Mesenchymal stem cell (in vitro differentiated cells and primary cell): ENCODE results near the gene TEAD1.

Experiments
- DNase-seq: peaks from one replicate; pipeline ENCODE4 v3.0.0-alpha.2; 2013
- H2AFZ ChIP-seq: one replicate; pipeline ENCODE4 v1.6.1; 2013; ENCODE audit warnings: low read depth, mild to moderate bottlenecking, control low read depth, inconsistent platforms, low read length, moderate library complexity
- H2AK5ac ChIP-seq: 2 replicates; pipeline ENCODE4 v1.6.1; 2013; ENCODE audit warnings: low read length, moderate library complexity, mild to moderate bottlenecking, inconsistent platforms; ENCODE audit not compliant: severe bottlenecking
- H2BK120ac ChIP-seq: one replicate; pipeline ENCODE4 v1.6.1; 2013; ENCODE audit warnings: low read depth, mild to moderate bottlenecking, inconsistent platforms, low read length, moderate library complexity
- H2BK12ac ChIP-seq, 2 experiments: one replicate each; pipeline ENCODE4 v1.6.1; 2013; ENCODE audit warnings: inconsistent platforms in 2 of 2, low read length in 2 of 2, mild to moderate bottlenecking in 2 of 2, moderate library complexity in 2 of 2, control low read depth in 1 of 2
- H2BK15ac ChIP-seq: one replicate; pipeline ENCODE4 v1.6.1; 2013; ENCODE audit warnings: mild to moderate bottlenecking, low read depth, inconsistent platforms; ENCODE audit not compliant: poor library complexity, severe bottlenecking
- H2BK5ac ChIP-seq: 2 replicates; pipeline ENCODE4 v1.6.1; 2013; ENCODE audit warnings: low read depth, mild to moderate bottlenecking, low read length, control low read depth, inconsistent platforms; ENCODE audit not compliant: poor library complexity, severe bottlenecking
- H3K14ac ChIP-seq, 2 experiments: one replicate each; pipeline ENCODE4 v1.6.1; 2013; ENCODE audit warnings: inconsistent platforms in 2 of 2, low read length in 2 of 2, control low read depth in 1 of 2, mild to moderate bottlenecking in 1 of 2, moderate library complexity in 1 of 2
- H3K18ac ChIP-seq, 2 experiments: one replicate each; pipeline ENCODE4 v1.6.1; 2013; ENCODE audit warnings: inconsistent platforms in 2 of 2, low read length in 2 of 2, control low read depth in 1 of 2, low read depth in 1 of 2, mild to moderate bottlenecking in 1 of 2
- H3K23ac ChIP-seq, 2 experiments: one replicate each; pipeline ENCODE4 v1.6.1; 2013; ENCODE audit warnings: inconsistent platforms in 2 of 2, low read length in 2 of 2, mild to moderate bottlenecking in 2 of 2, moderate library complexity in 2 of 2, control low read depth in 1 of 2
- H3K27ac ChIP-seq: 2 replicates; pipeline ENCODE4 v1.5.1; 2013; ENCODE audit warnings: mild to moderate bottlenecking, moderate library complexity, low read length, control low read depth, inconsistent platforms; ENCODE audit not compliant: poor library complexity, severe bottlenecking
- H3K27me3 ChIP-seq, 2 experiments: 2 replicates each; pipeline versions ENCODE4 v1.6.1 to v1.7.0; 2013; ENCODE audit warnings: low read length in 2 of 2, mild to moderate bottlenecking in 2 of 2, moderate library complexity in 2 of 2, control low read depth in 1 of 2, inconsistent platforms in 1 of 2; ENCODE audit not compliant: control insufficient read depth in 1 of 2, insufficient read depth in 1 of 2
- H3K36me3 ChIP-seq, 2 experiments: 2 replicates each; pipeline versions ENCODE4 v1.6.1 to v1.7.0; 2013; ENCODE audit warnings: low read length in 2 of 2, control low read depth in 1 of 2, inconsistent platforms in 1 of 2, low read depth in 1 of 2, mild to moderate bottlenecking in 1 of 2; ENCODE audit not compliant: insufficient read depth in 2 of 2, control insufficient read depth in 1 of 2
- H3K4ac ChIP-seq, 2 experiments: one replicate each; pipeline ENCODE4 v1.6.1; 2013; ENCODE audit warnings: inconsistent platforms in 2 of 2, low read length in 2 of 2, mild to moderate bottlenecking in 2 of 2, moderate library complexity in 2 of 2, control low read depth in 1 of 2, low read depth in 1 of 2
- H3K4me1 ChIP-seq: 2 replicates; pipeline ENCODE4 v1.6.1; 2013; ENCODE audit warnings: low read depth, low read length, control low read depth; ENCODE audit not compliant: control insufficient read depth, insufficient read depth
- H3K4me2 ChIP-seq: 2 replicates; pipeline ENCODE4 v1.6.1; 2013; ENCODE audit warnings: low read length, mild to moderate bottlenecking, inconsistent platforms; ENCODE audit not compliant: poor library complexity, severe bottlenecking
- H3K4me3 ChIP-seq, 2 experiments: 2 replicates each; pipeline versions ENCODE4 v1.5.1 to v1.7.0; 2013; ENCODE audit warnings: low read length in 2 of 2, mild to moderate bottlenecking in 2 of 2, control low read depth in 1 of 2, low read depth in 1 of 2; ENCODE audit not compliant: insufficient read depth in 1 of 2
- H3K79me1 ChIP-seq: replicated peaks from 2 replicates; pipeline ENCODE4 v1.6.1; 2013; ENCODE audit warnings: mild to moderate bottlenecking, control low read depth, low read length, inconsistent platforms; ENCODE audit not compliant: poor library complexity, severe bottlenecking
- H3K9ac ChIP-seq: 2 replicates; pipeline ENCODE4 v1.7.0; 2013; ENCODE audit warnings: mild to moderate bottlenecking, low read length, moderate library complexity
- H3K9me3 ChIP-seq: 2 replicates; pipeline ENCODE4 v1.7.0; 2013; ENCODE audit warnings: mild to moderate bottlenecking, low read length; ENCODE audit not compliant: control insufficient read depth
- H4K8ac ChIP-seq: one replicate; pipeline ENCODE4 v1.6.1; 2013; ENCODE audit warnings: inconsistent platforms, mild to moderate bottlenecking, low read length, moderate library complexity
- H4K91ac ChIP-seq: one replicate; pipeline ENCODE4 v1.6.1; 2013; ENCODE audit warnings: mild to moderate bottlenecking, low read length, inconsistent platforms
- WGBS: methylation state at CpG from one replicate; pipeline ENCODE4 v1.1.7; 2013; ENCODE audit warnings: mixed read lengths; 5-methylcytosine and 5-hydroxymethylcytosine counted together

Gene TEAD1

GRCh38 chr11:12664385-12664784 lies 9.8 kb upstream of the TEAD1 start:
- no peak overlapping the region for H2BK15ac ChIP-seq
- no peaks in the 10 kb centered on the region for H3K9me3 ChIP-seq
- DNase-seq = no peak
- no peak overlapping the region for H3K27ac ChIP-seq
- WGBS = 59% methylated on average over 1 of the region's 1 CpG
- no peak overlapping the region for H2BK120ac ChIP-seq
- H3K4me2 ChIP-seq = no peak overlapping the region
- H3K23ac ChIP-seq = no peak overlapping the region
- H2AFZ ChIP-seq = no peak overlapping the region
- H3K4ac ChIP-seq = no peak overlapping the region
- H3K14ac ChIP-seq = no peak overlapping the region
- no peaks in the 10 kb centered on the region for H3K36me3 ChIP-seq
- H3K9ac ChIP-seq = no peak overlapping the region
- H4K91ac ChIP-seq = no peak overlapping the region
- H4K8ac ChIP-seq = no peak overlapping the region
- H3K79me1 ChIP-seq = no peaks in the 10 kb centered on the region
- H3K27me3 ChIP-seq = peaks cover 0 to 4% of the 10 kb centered on the region in 2 experiments
- no peak overlapping the region for H3K4me3 ChIP-seq
- no peak overlapping the region for H2BK12ac ChIP-seq
- no peak overlapping the region for H2AK5ac ChIP-seq
- H2BK5ac ChIP-seq = no peak overlapping the region
- H3K4me1 ChIP-seq = no peaks in the 10 kb centered on the region
- H3K18ac ChIP-seq = no peak overlapping the region

DNA sequence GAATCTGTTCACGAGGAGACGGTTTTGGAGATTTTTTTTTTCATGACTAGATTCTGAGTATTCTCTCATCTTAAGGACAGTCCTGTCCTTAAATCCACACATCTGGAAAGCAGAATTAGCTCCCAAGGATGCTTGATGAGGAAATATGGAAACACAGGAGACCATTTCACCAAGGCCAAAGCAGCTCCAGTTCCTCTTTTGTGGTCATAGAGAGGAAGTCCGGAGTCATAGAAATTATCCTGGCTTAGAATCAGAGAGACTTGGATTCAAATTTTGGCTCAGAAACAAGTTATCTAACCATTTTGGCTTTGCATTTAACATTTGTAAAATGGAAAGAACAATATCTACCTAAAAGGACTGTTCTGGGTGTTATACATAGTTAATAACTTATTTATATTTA lies 7.3 kb upstream of the TEAD1 start:
- H2BK15ac ChIP-seq = no peak overlapping the region
- H2BK5ac ChIP-seq = no peak overlapping the region
- H2AFZ ChIP-seq = no peak overlapping the region
- H3K14ac ChIP-seq = no peak overlapping the region
- H3K9ac ChIP-seq = no peak overlapping the region
- peaks cover 0 to 4% of the 10 kb centered on the region in 2 experiments for H3K27me3 ChIP-seq
- no peak overlapping the region for H3K27ac ChIP-seq
- no peak overlapping the region for H3K4me2 ChIP-seq
- no peak overlapping the region for H2AK5ac ChIP-seq
- H3K4me1 ChIP-seq = peaks cover 2% of the 10 kb centered on the region
- no peak overlapping the region for H4K91ac ChIP-seq
- no peak overlapping the region for H3K4me3 ChIP-seq
- no peak overlapping the region for H3K23ac ChIP-seq
- H3K36me3 ChIP-seq = no peaks in the 10 kb centered on the region
- peaks cover 1% of the 10 kb centered on the region for H3K79me1 ChIP-seq
- H3K4ac ChIP-seq = no peak overlapping the region
- H4K8ac ChIP-seq = no peak overlapping the region
- H3K9me3 ChIP-seq = no peaks in the 10 kb centered on the region
- DNase-seq = no peak
- no peak overlapping the region for H2BK120ac ChIP-seq
- H3K18ac ChIP-seq = no peak overlapping the region
- H2BK12ac ChIP-seq = no peak overlapping the region
- WGBS = 100% methylated on average over 1 of the region's 3 CpGs

GRCh38 chr11:12667646-12668045 lies 6.6 kb upstream of the TEAD1 start:
- no peak overlapping the region for H2BK12ac ChIP-seq
- H4K91ac ChIP-seq = no peak overlapping the region
- 100% methylated on average over 1 of the region's 1 CpG for WGBS
- no peak for DNase-seq
- H3K18ac ChIP-seq = no peak overlapping the region
- no peak overlapping the region for H4K8ac ChIP-seq
- no peak overlapping the region for H3K4ac ChIP-seq
- no peaks in the 10 kb centered on the region for H3K36me3 ChIP-seq
- no peak overlapping the region for H3K27ac ChIP-seq
- H2AFZ ChIP-seq = no peak overlapping the region
- H3K4me3 ChIP-seq = no peak overlapping the region
- no peak overlapping the region for H3K4me2 ChIP-seq
- H3K79me1 ChIP-seq = peaks cover 1% of the 10 kb centered on the region
- H2AK5ac ChIP-seq = no peak overlapping the region
- no peak overlapping the region for H3K23ac ChIP-seq
- peaks cover 0 to 4% of the 10 kb centered on the region in 2 experiments for H3K27me3 ChIP-seq
- no peak overlapping the region for H2BK120ac ChIP-seq
- H3K9ac ChIP-seq = no peak overlapping the region
- no peak overlapping the region for H2BK5ac ChIP-seq
- H3K4me1 ChIP-seq = peaks cover 2% of the 10 kb centered on the region
- H3K9me3 ChIP-seq = no peaks in the 10 kb centered on the region
- H2BK15ac ChIP-seq = no peak overlapping the region
- no peak overlapping the region for H3K14ac ChIP-seq

DNA sequence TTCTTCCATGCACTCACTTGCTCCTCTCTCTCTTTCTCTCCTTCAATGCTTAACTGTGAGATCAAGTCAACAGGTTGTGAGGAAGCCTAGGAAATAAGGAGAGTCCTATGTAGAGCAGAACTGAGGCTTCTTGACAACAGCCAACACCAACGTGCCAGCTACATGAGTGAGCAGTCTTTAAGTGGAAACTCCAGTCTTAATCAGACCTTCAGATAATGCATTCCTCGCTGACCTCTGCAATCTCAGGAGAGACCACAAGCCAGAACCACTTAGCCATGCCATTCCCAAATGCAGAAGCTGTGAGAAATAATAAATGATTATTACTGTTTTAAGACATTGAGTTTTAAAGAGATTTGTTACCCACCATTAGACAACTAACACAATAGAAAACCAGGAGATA lies 6.1 kb upstream of the TEAD1 start:
- H3K4ac ChIP-seq = no peak overlapping the region
- no peak for DNase-seq
- H3K9ac ChIP-seq = no peak overlapping the region
- 45% methylated on average over 1 of the region's 2 CpGs for WGBS
- no peak overlapping the region for H3K14ac ChIP-seq
- H3K79me1 ChIP-seq = peaks cover 1% of the 10 kb centered on the region
- no peak overlapping the region for H2BK12ac ChIP-seq
- no peak overlapping the region for H2BK5ac ChIP-seq
- H3K27me3 ChIP-seq = peaks cover 0 to 4% of the 10 kb centered on the region in 2 experiments
- H4K91ac ChIP-seq = no peak overlapping the region
- H3K9me3 ChIP-seq = no peaks in the 10 kb centered on the region
- H3K4me2 ChIP-seq = no peak overlapping the region
- no peak overlapping the region for H2BK120ac ChIP-seq
- no peaks in the 10 kb centered on the region for H3K36me3 ChIP-seq
- no peak overlapping the region for H2BK15ac ChIP-seq
- H3K4me3 ChIP-seq = no peak overlapping the region
- peaks cover 2% of the 10 kb centered on the region for H3K4me1 ChIP-seq
- no peak overlapping the region for H2AFZ ChIP-seq
- H3K18ac ChIP-seq = no peak overlapping the region
- H3K27ac ChIP-seq = no peak overlapping the region
- H3K23ac ChIP-seq = no peak overlapping the region
- no peak overlapping the region for H2AK5ac ChIP-seq
- H4K8ac ChIP-seq = no peak overlapping the region
